HCT116 (cell line): ENCODE results near the gene PPM1B. TPM values are rescaled to one million over a fixed set of nuclear protein-coding genes. Genes with fewer than 3 reads are reported as not detected.

Experiments
- ATAC-seq: fragments of 200-7000 bp; cut with Tn5 transposase; 2 replicates; pipeline ENCODE4 v1.9.1; 2020; ENCODE audit warnings: mild to moderate bottlenecking, moderate library complexity
- BruUV-seq: library from RNA; stranded (reverse); fragments of 400-500 nt; replicated peaks from 2 replicates; lab custom pipeline; 2021; lab: Mats Ljungman, UMichigan
- CTCF ChIA-PET: fragments of 300-600 bp; sonication (Branson Sonifier 250); formaldehyde crosslinking; loops from one replicate; lab custom pipeline; 2021; ENCODE audit warnings: antibody characterized with exemption; lab: Charles Lee
- POLR2A ChIA-PET: fragments of 300-600, 350-600 bp; sonication (Branson Sonifier 250); formaldehyde crosslinking; loops from one replicate; lab custom pipeline; 2021; ENCODE audit warnings: antibody characterized with exemption; lab: Charles Lee
- RAD21 ChIA-PET, 2 experiments: fragments of 300-600 bp; sonication (Branson Sonifier 250); formaldehyde crosslinking; loops; one replicate each; lab custom pipeline; 2023; ENCODE audit warnings: low total read pairs in 2 of 2; ENCODE audit not compliant: uncharacterized antibody in 2 of 2, unreplicated experiment in 2 of 2, low non-redundant PET in 1 of 2; lab: Charles Lee
- DNase-seq: peaks from one replicate; pipeline ENCODE4 v3.0.0-alpha.2; 2010; ENCODE audit warnings: low read depth, low spot score
- H2AFZ ChIP-seq: fragments of 200-600 bp; shearing (Covaris generic), sonication (generic); 2 replicates; pipeline ENCODE4 v1.6.1; 2017; ENCODE audit warnings: low read depth, mixed run types, mixed read lengths, antibody characterized with exemption, low read length; ENCODE audit not compliant: poor library complexity, severe bottlenecking
- H3K27ac ChIP-seq: 2 replicates; pipeline ENCODE4 v1.5.1; 2012; ENCODE audit warnings: low read depth, low read length
- H3K27me3 ChIP-seq: fragments of 200-600 bp; sonication (generic); 2 replicates; pipeline ENCODE4 v1.6.1; 2016; ENCODE audit warnings: mixed run types, low read length, mixed read lengths; ENCODE audit not compliant: insufficient read depth
- H3K36me3 ChIP-seq, 2 experiments: fragments of 200-500 bp in 1 of 2; fragments of 200-600 bp in 1 of 2; sonication (Bioruptor generic) in 1 of 2; sonication (generic) in 1 of 2; 2 replicates each; pipeline versions ENCODE4 v1.5.1 to v1.6.1; 2014 to 2016; ENCODE audit warnings: low read length in 2 of 2, inconsistent platforms in 1 of 2, mixed read lengths in 1 of 2, mixed run types in 1 of 2; ENCODE audit not compliant: insufficient read depth in 2 of 2, control insufficient read depth in 1 of 2
- H3K4me1 ChIP-seq, 2 experiments: fragments of 200-600 bp in 1 of 2; sonication (generic) in 1 of 2; 2 replicates each; pipeline versions ENCODE4 v1.5.1 to v1.6.1; 2012 to 2017; ENCODE audit warnings: low read length in 2 of 2, inconsistent platforms in 1 of 2, mild to moderate bottlenecking in 1 of 2, mixed read lengths in 1 of 2, mixed run types in 1 of 2, moderate library complexity in 1 of 2; ENCODE audit not compliant: insufficient read depth in 2 of 2, control insufficient read depth in 1 of 2
- H3K4me2 ChIP-seq: fragments of 200-600 bp; sonication (generic); 2 replicates; pipeline ENCODE4 v1.6.1; 2017; ENCODE audit warnings: mixed run types, low read length, mixed read lengths
- H3K4me3 ChIP-seq, 2 experiments: fragments of 200-600 bp in 1 of 2; sonication (generic) in 1 of 2; replicated peaks in 1 of 2; 2 replicates each; pipeline ENCODE4 v1.5.1; 2011 to 2016; ENCODE audit warnings: low read length in 2 of 2, control low read depth in 1 of 2, low read depth in 1 of 2, mild to moderate bottlenecking in 1 of 2, mixed read lengths in 1 of 2, mixed run types in 1 of 2
- H3K79me2 ChIP-seq: fragments of 200-600 bp; sonication (generic); 2 replicates; pipeline ENCODE4 v1.6.1; 2017; ENCODE audit warnings: mild to moderate bottlenecking, mixed run types, low read length, moderate library complexity, mixed read lengths; ENCODE audit not compliant: insufficient read depth
- H3K9ac ChIP-seq: fragments of 200-600 bp; sonication (generic); 2 replicates; pipeline ENCODE4 v1.6.1; 2016; ENCODE audit warnings: low read length, mixed read lengths
- H3K9me2 ChIP-seq: fragments of 200-600 bp; sonication (generic), shearing (Covaris generic); 2 replicates; pipeline ENCODE4 v1.6.1; 2017; ENCODE audit warnings: mixed run types, mild to moderate bottlenecking, moderate library complexity; ENCODE audit not compliant: insufficient read depth
- H3K9me3 ChIP-seq, 2 experiments: fragments of 200-500 bp in 1 of 2; fragments of 200-600 bp in 1 of 2; sonication (Bioruptor generic) in 1 of 2; sonication (generic) in 1 of 2; 2 replicates each; pipeline ENCODE4 v1.6.1; 2014 to 2017; ENCODE audit warnings: low read length in 2 of 2, mixed read lengths in 2 of 2, inconsistent platforms in 1 of 2, low read depth in 1 of 2, mild to moderate bottlenecking in 1 of 2, mixed run types in 1 of 2, moderate library complexity in 1 of 2; ENCODE audit not compliant: control insufficient read depth in 1 of 2, insufficient read depth in 1 of 2
- H4K20me1 ChIP-seq: fragments of 200-600 bp; sonication (generic), shearing (Covaris generic); 2 replicates; pipeline ENCODE4 v1.6.1; 2017; ENCODE audit warnings: mixed run types, mild to moderate bottlenecking, moderate library complexity; ENCODE audit not compliant: insufficient read depth
- EZH2 ChIP-seq: fragments of 200-600 bp; sonication (generic); IDR thresholded peaks from 2 replicates; pipeline ENCODE4 v1.6.1; 2017; ENCODE audit warnings: antibody characterized with exemption, mixed run types
- FOSL1 ChIP-seq: IDR thresholded peaks from 2 replicates; pipeline ENCODE4 v1.6.1; 2012; ENCODE audit warnings: low read depth
- POLR2A ChIP-seq: IDR thresholded peaks from 2 replicates; pipeline ENCODE4 v1.7.0; 2011; ENCODE audit warnings: borderline replicate concordance; ENCODE audit not compliant: insufficient read depth, insufficient read length; ENCODE audit errors: extremely low read depth
- POLR2AphosphoS5 ChIP-seq: IDR thresholded peaks from 2 replicates; pipeline ENCODE4 v1.6.1; 2011; ENCODE audit warnings: mild to moderate bottlenecking, low read depth, low read length, moderate library complexity
- REST ChIP-seq: IDR thresholded peaks from 2 replicates; pipeline ENCODE4 v1.6.1; 2012; ENCODE audit warnings: low read depth
- TCF7L2 ChIP-seq: IDR thresholded peaks from 2 replicates; pipeline ENCODE4 v1.7.0; 2011; ENCODE audit warnings: borderline replicate concordance, inconsistent platforms; ENCODE audit not compliant: insufficient read depth, insufficient read length; ENCODE audit errors: extremely low read depth
- YY1 ChIP-seq: IDR thresholded peaks from 2 replicates; pipeline ENCODE4 v1.6.1; 2011; ENCODE audit warnings: low read length, low read depth, moderate library complexity, mild to moderate bottlenecking; ENCODE audit not compliant: insufficient replicate concordance; ENCODE audit errors: extremely low read depth
- ZFX ChIP-seq: fragments of 450-650 bp; IDR thresholded peaks from 2 replicates; pipeline ENCODE4 v1.6.1; 2017
- ZNF274 ChIP-seq: fragments of 200-500 bp; sonication (Bioruptor generic); IDR thresholded peaks from 2 replicates; pipeline ENCODE4 v1.6.1; 2014; ENCODE audit warnings: mild to moderate bottlenecking, low read depth, low read length, inconsistent platforms
- intact Hi-C: fragments of 100-400 bp; cut with micrococcal nuclease; formaldehyde crosslinking; loops from 2 replicates; pipeline ENCODE4 v1.10.0; 2022
- total RNA-seq: library from RNA; stranded (reverse); gene quantifications from one replicate; pipeline ENCODE4 v1.2.1, GENCODE V29; 2021; ENCODE audit not compliant: unreplicated experiment
- TF ChIP-seq, protein P1 (sequence below): IDR thresholded peaks from 2 replicates; pipeline ENCODE4 v1.6.1; 2012

PPM1B gene
- total RNA-seq, 1 experiment from 2014 or later: 36.9 TPM

DNA sequence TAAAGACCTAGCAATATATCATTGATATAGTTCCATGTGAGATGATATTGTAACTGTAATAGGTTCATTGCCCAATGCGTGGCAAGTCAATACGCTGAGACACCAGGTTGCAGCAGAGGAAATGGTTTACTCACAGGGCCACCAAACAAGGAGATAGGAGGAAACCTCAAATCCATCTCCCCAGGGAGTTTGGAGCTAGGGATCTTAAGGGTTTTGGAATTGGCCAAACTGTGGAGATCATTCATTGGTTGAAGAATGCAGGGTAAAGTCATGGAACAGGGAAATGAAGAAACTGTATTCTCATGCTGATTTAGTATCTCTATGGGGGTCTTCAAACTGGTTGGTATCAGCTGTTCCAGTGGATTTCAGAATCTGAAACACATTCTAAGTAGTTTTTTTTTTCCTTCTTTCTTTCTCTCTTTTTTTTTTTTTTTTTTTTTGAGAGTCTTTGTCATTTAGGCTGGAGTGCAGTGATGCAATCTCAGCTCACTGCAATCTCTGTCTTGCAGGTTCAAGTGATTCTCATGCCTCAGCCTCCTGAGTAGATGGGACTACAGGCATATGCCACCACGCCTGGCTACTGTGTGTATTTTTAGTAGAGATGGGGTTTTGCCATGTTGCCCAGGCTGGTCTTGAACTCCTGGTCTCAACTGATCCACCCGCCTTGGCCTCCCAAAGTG, 30.7 kb upstream of the PPM1B start:
- H3K27ac ChIP-seq: no peak overlapping the region
- no TSS peak for BruUV-seq
- intact Hi-C loops: no loop called here
- no peak for DNase-seq
- no peaks in the 10 kb centered on the region for H3K79me2 ChIP-seq
- TF ChIP-seq YY1 (no peak), POLR2A (no peak), POLR2AphosphoS5 (no peak), ZFX (no peak), TCF7L2 (no peak), REST (no peak), FOSL1 (no peak), EZH2 (no peak), ZNF274 (no peak)
- TF ChIP-seq, protein P1, sequence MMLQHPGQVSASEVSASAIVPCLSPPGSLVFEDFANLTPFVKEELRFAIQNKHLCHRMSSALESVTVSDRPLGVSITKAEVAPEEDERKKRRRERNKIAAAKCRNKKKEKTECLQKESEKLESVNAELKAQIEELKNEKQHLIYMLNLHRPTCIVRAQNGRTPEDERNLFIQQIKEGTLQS: no peak
- no peak overlapping the region for H3K4me3 ChIP-seq
- ChIA-PET POLR2A (no interaction called here), CTCF (no interaction called here), RAD21 (no interaction called here)
- no peak overlapping the region for H3K9ac ChIP-seq
- H3K4me2 ChIP-seq: no peak overlapping the region
- H3K9me3 ChIP-seq: no peaks in the 10 kb centered on the region
- no peaks in the 10 kb centered on the region for H3K36me3 ChIP-seq
- no peaks in the 10 kb centered on the region for H3K27me3 ChIP-seq
- no peaks in the 10 kb centered on the region for H4K20me1 ChIP-seq
- H3K4me1 ChIP-seq: peaks cover 0 to 10% of the 10 kb centered on the region in 2 experiments; a peak in 1 of 4 replicates
- no peak overlapping the region for H2AFZ ChIP-seq
- ATAC-seq: no peak
- no peaks in the 10 kb centered on the region for H3K9me2 ChIP-seq
